DND-41 (cell line): ENCODE measurements around the gene FHAD1.

Experiments used
- CTCF ChIP-seq: IDR thresholded peaks from 2 replicates; pipeline ENCODE4 v1.5.1; 2012; ENCODE audit warnings: borderline replicate concordance, low read length, moderate library complexity, mild to moderate bottlenecking; ENCODE audit not compliant: poor library complexity, severe bottlenecking; ENCODE audit errors: extremely low read depth
- EZH2 ChIP-seq: IDR thresholded peaks from 3 replicates; pipeline ENCODE4 v1.6.1; 2012; ENCODE audit warnings: borderline replicate concordance, low read depth, mild to moderate bottlenecking, moderate library complexity, low read length, inconsistent platforms; ENCODE audit not compliant: severe bottlenecking

DNA sequence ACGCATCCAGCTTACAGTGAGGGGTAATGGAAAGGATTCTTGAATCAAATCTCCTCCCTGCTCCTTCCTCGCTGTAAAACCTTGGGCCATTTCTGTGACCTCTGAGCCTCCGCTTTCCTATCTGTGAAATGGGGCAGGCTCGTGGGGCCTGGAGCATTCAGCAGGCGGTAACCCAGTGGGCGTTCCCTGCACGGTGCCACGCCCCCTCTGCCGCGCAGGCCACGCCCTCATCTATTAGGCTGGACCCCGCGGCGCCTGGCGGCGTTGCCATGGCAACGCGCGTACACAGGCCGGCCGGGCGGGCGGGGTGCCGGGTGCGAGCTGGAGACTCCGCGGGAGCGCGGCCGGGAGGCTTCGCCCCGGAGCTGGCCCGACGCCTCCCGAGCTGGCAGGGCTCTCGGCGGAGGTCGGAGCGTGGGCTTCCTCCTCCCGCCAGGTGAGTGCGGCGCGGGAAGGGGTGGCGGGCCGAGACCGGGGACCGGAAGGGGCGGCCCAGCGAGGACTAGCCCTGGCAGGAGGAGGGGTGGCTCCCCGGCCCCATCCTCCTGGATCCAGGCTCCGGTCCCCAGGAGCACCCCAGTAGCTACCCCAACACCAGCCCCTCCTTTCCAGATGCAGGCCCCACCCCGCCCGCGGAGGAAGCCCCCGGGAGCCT lies at the start of gene FHAD1:
- no peak for TF ChIP-seq CTCF
- no peak for TF ChIP-seq EZH2
